ENCODE results near the gene SLC22A12. TPM values are rescaled to one million over a fixed set of nuclear protein-coding genes. Genes with fewer than 3 reads are reported as not detected.

Gene SLC22A12
- polyA plus RNA-seq (ENCODE audit: low read depth in 6 of 6) = not detected

- Mint-ChIP-seq H3K4me3 (peak within 1 kb of the TSS in 1 of 8 donors; percentile 20), H3K36me3 (peaks cover 0 to 18% of the 10 kb centered on the region in 2 donors), H3K27ac (no peak within 1 kb of the TSS)
Observed at GRCh38 chr11:64590763-64591221, at the start of gene SLC22A12. Gene SLC22A12, plus strand, starts transcription at chr11:64591220. Its CDS starts 337 bp downstream, at chr11:64591557.

GRCh38 chr11:64542172-64543125, 48.6 kb upstream of the SLC22A12 start:
- Mint-ChIP-seq H3K9me3 (peaks cover 0 to 9% (median 0%) of the 10 kb centered on the region in 7 donors), H3K27me3 (peaks cover 20 to 36% (median 28%) of the 10 kb centered on the region in 3 donors), H3K27ac (no peak overlapping the region), H3K4me3 (no peak overlapping the region), H3K4me1 (peaks cover 8 to 20% (median 19%) of the 10 kb centered on the region in 3 donors), H3K36me3 (no peaks in the 10 kb centered on the region)
- DNase-seq (no peak), ATAC-seq (ENCODE audit: low read depth in 2 of 2) (no peak)

More at GRCh38 chr11:64590763-64591221, at the start of gene SLC22A12:
- Mint-ChIP-seq H3K27me3 (peaks cover 0 to 18% (median 16%) of the 10 kb centered on the region in 3 donors), H3K9me3 (peaks cover 9 to 20% (median 16%) of the 10 kb centered on the region in 7 donors), H3K4me1 (no peaks in the 10 kb centered on the region)
- ATAC-seq (ENCODE audit: low read depth in 2 of 2) = no peak
- DNase-seq = no peak

DNA sequence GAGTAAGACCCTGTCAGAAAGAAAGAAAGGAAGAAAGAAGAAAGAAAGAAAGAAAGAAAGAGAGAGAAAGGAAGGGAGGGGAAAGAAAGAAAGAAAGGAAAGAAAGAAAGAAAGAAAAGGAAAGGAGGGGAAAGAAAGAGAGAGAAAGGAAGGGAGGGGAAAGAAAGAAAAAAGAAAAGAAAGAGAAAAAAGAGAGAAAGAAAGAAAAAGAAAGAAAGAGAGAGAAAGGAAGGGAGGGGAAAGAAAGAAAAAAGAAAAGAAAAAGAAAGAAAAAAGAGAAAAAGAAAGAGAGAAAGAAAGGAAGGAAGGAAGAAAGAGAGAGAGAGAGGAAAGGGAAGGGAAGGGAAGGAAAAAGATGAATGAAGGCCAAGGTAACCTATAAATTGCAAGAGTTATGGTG, 47.2 kb upstream of the SLC22A12 start:
- ATAC-seq (ENCODE audit: low read depth in 2 of 2) (no peak), DNase-seq (no peak)
- Mint-ChIP-seq H3K36me3 (no peaks in the 10 kb centered on the region), H3K4me1 (peaks cover 0 to 12% (median 9%) of the 10 kb centered on the region in 3 donors), H3K4me3 (peak overlapping the region in 1 of 8 donors; percentile 79), H3K27ac (no peak overlapping the region), H3K9me3 (peaks cover 0 to 9% (median 0%) of the 10 kb centered on the region in 7 donors), H3K27me3 (peaks cover 10 to 22% (median 15%) of the 10 kb centered on the region in 3 donors)

DNA sequence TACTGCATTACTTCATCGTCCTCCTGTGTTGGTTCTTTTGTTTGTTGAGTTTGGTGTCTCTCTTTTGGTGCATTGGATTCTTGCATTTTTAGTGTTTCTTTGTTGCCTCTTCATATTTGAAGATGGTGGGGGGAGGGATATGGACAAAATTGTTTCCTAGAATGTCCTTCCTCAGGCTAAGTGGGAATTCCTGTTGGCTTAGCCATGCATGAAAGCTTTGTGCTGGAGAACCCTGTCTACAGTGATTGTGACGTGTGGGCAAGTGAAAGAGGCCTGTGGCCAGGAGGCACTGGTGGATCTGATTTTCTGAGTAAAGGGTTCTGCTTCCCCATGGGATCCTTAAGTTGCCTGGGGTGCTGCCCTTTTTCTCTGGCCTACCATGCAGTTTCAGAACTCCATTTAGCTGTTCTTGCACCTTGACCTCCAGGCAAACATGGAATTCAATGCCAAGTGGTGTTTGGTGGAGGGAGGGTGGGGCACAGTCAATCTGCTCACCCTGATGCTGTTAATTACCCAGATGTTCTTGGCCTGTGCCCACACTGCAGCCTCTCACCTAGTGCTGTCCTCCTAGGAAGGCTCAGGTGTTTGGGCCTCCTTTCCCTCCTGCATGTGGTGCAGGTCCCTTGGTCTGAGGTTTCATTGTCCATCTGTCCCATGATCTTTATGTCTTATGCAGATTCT, 46.3 kb upstream of the SLC22A12 start:
- H3K36me3 Mint-ChIP-seq = no peaks in the 10 kb centered on the region
- DNase-seq = no peak

DNA sequence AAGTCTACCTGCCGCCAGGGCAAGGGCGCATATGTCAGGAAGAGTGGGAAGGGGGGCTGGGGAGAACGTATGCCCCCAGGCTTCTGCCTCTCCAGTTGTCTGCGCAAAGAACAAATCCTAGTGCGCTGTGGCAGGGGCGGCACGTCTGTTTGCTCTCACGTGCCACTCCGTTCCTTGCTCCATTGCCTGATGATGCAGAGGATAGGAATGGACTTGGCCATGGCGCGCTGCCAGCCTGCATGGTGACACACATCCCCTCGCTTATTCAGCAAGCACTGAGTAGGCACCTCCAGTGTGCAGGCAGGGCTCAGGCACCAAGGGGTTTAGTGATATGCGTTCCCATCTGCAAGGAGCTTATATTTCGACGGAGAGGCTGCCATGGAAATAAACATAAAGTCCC, 45.4 kb upstream of the SLC22A12 start:
- Mint-ChIP-seq H3K27me3 (peaks cover 4 to 20% (median 6%) of the 10 kb centered on the region in 3 donors), H3K36me3 (no peaks in the 10 kb centered on the region)
- no peak for DNase-seq

More for the DNA sequence above, 46.3 kb upstream of the SLC22A12 start:
- Mint-ChIP-seq H3K27me3 (peaks cover 7 to 21% (median 8%) of the 10 kb centered on the region in 3 donors), H3K9me3 (peaks cover 0 to 9% (median 0%) of the 10 kb centered on the region in 7 donors), H3K4me3 (no peak overlapping the region), H3K4me1 (peaks cover 0 to 6% (median 3%) of the 10 kb centered on the region in 3 donors), H3K27ac (no peak overlapping the region)
- ATAC-seq (ENCODE audit: low read depth in 2 of 2) = no peak

DNA sequence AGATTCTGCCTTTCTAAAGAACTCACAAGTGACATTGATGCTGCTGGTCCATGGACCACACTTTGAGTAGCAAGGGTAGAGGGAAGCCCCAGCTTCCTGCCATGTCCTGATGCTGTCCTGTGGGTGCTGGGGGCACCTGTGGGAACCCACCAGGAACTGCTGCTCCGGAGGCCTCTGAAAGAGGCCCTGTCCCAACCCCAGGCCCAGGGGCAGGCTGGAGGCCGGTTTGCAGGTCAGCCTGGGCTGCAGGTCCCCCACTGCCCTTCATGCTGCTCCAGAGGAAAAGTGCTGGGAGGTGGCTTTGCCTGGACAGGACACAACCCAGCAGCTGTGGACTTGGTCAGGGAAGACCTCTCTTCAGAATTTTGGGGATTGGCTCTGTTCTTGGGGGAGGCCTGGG, 44.8 kb upstream of the SLC22A12 start:
- Mint-ChIP-seq H3K4me3 (no peak overlapping the region), H3K27me3 (peaks cover 4 to 15% (median 6%) of the 10 kb centered on the region in 3 donors), H3K27ac (no peak overlapping the region), H3K9me3 (peaks cover 0 to 9% (median 0%) of the 10 kb centered on the region in 7 donors), H3K36me3 (no peaks in the 10 kb centered on the region), H3K4me1 (peaks cover 0 to 4% (median 0%) of the 10 kb centered on the region in 3 donors)
- ATAC-seq (ENCODE audit: low read depth in 2 of 2) (no peak), DNase-seq (no peak)

More for the DNA sequence above, 45.4 kb upstream of the SLC22A12 start:
- Mint-ChIP-seq H3K9me3 (peaks cover 0 to 9% (median 0%) of the 10 kb centered on the region in 7 donors), H3K4me1 (peaks cover 0 to 4% (median 0%) of the 10 kb centered on the region in 3 donors), H3K27ac (no peak overlapping the region), H3K4me3 (no peak overlapping the region)
- no peak for ATAC-seq (ENCODE audit: low read depth in 2 of 2)

DNA sequence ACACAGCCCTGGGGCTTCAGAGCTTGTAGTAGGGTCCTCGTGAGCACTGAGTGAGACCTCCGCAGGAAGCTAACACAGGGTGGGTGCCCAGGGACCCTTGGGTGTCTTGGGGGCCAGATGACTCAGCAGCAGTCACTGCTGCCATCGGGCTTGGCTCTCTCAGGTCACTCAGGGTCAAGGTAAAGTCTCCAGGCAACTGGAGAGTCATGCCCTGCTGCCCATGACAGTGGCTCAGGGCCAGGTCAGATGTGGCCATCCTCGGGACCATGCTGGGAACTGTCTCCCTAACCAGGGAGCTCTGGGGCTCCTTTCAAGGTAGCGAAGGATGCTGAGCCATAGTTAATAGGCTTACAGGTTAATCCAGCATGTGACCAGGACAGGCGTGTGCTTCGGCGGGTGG, 44.4 kb upstream of the SLC22A12 start:
- peaks cover 0 to 9% (median 0%) of the 10 kb centered on the region in 7 donors for H3K9me3 Mint-ChIP-seq

DNA sequence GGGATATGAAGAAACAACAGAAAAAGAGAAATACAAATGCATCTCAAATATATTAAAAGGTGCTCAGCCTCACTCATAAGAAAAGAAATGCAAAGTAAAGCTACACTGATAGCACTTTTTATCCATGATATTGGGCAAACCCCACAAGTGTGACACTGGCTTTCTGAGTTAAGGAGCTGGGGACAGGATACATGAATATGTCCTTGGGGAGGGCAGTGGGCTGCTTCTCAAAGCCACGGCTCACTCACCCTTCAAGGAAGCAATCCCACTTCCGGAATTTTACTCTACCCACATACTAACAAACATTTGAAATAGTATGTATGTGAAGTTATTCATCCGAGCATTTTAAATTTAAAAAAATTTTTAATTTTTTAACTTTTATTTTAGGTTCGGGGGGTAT, 41.1 kb upstream of the SLC22A12 start:
- no peak overlapping the region for H3K4me3 Mint-ChIP-seq

More for the DNA sequence above, 44.4 kb upstream of the SLC22A12 start:
- Mint-ChIP-seq H3K27ac (no peak overlapping the region), H3K4me3 (no peak overlapping the region), H3K4me1 (peaks cover 0 to 4% (median 0%) of the 10 kb centered on the region in 3 donors), H3K36me3 (no peaks in the 10 kb centered on the region), H3K27me3 (peaks cover 0 to 11% (median 6%) of the 10 kb centered on the region in 3 donors)
- no peak for ATAC-seq (ENCODE audit: low read depth in 2 of 2)
- DNase-seq = no peak

DNA sequence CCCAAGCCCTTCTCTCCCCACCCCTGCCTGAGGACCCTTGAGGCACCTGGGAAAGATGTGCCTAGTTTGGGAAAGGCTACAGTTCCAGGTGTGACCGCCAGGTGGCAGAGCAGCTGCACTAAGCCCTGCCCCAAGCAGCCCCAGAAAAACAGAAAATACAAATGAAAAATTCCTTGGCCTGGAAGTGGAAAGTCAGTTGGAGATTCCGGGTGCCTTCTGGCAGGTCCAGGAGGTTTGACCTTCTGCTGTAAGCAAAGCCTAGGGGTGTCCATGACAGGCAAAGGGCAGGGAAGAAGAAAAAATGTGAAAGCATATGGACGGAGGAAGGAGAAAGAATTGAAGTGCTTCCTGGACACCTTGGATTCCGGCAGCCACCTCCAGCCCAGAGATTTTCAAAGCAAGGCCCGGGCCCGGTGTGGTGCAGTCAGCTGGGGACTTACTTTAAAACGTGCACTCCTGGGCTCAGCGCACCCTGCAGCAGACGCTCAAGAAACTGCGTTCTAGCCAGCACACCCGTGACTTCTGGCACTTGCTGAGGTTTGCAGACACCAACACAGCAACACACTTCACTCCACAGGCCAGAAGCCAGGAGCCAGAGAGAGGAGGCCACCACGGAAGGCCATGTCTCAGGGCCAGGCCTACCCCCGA, 37.3 kb upstream of the SLC22A12 start:
- Mint-ChIP-seq H3K4me3 (no peak overlapping the region), H3K27me3 (peaks cover 0 to 1% (median 0%) of the 10 kb centered on the region in 3 donors)
- ATAC-seq (ENCODE audit: low read depth in 2 of 2) = no peak

More for the DNA sequence above, 41.1 kb upstream of the SLC22A12 start:
- no peaks in the 10 kb centered on the region for H3K36me3 Mint-ChIP-seq
- peak overlapping the region in 1 of 6 donors; percentile 60 for H3K27ac Mint-ChIP-seq
- DNase-seq (no peak), ATAC-seq (ENCODE audit: low read depth in 2 of 2) (no peak)
- peaks cover 0 to 4% (median 0%) of the 10 kb centered on the region in 7 donors for H3K9me3 Mint-ChIP-seq
- H3K4me1 Mint-ChIP-seq = peaks cover 13 to 20% (median 17%) of the 10 kb centered on the region in 3 donors
- H3K27me3 Mint-ChIP-seq = no peaks in the 10 kb centered on the region

DNA sequence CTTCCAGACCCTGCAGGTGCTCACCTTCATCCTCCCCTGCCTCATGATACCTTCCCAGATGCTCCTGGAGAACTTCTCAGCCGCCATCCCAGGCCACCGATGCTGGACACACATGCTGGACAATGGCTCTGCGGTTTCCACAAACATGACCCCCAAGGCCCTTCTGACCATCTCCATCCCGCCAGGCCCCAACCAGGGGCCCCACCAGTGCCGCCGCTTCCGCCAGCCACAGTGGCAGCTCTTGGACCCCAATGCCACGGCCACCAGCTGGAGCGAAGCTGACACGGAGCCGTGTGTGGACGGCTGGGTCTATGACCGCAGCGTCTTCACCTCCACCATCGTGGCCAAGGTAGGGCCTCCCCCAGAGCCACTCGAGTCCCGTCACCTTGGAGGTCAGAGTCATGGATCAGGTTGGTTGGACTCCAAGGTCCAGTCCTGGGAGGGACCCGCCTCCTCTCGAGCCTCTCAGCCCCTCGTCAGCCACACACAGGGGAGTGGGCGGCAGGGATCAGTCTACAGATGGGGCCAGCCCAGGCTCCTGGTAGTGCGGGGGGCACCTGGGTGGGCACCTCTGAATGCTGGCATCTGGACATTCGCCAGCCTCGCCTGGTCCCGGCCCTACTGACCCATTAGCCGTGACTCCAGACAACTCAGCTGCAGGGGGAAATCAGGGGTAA, 34.8 kb upstream of the SLC22A12 start:
- DNase-seq (no peak), ATAC-seq (ENCODE audit: low read depth in 2 of 2) (no peak)
- peaks cover 0 to 21% (median 9%) of the 10 kb centered on the region in 3 donors for H3K27me3 Mint-ChIP-seq
- H3K9me3 Mint-ChIP-seq = peaks cover 0 to 4% (median 0%) of the 10 kb centered on the region in 7 donors
- H3K27ac Mint-ChIP-seq = peak overlapping the region in 2 of 6 donors; percentile 9 to 89
- no peaks in the 10 kb centered on the region for H3K36me3 Mint-ChIP-seq
- peaks cover 18 to 28% (median 25%) of the 10 kb centered on the region in 3 donors for H3K4me1 Mint-ChIP-seq
- no peak overlapping the region for H3K4me3 Mint-ChIP-seq

More for the DNA sequence above, 37.3 kb upstream of the SLC22A12 start:
- no peaks in the 10 kb centered on the region for H3K36me3 Mint-ChIP-seq
- H3K4me1 Mint-ChIP-seq = peaks cover 20 to 28% (median 25%) of the 10 kb centered on the region in 3 donors
- H3K27ac Mint-ChIP-seq = peak overlapping the region in 3 of 6 donors; percentile 22 to 82 (median 33)
- peak; percentile 37 for DNase-seq
- peaks cover 0 to 4% (median 0%) of the 10 kb centered on the region in 7 donors for H3K9me3 Mint-ChIP-seq

DNA sequence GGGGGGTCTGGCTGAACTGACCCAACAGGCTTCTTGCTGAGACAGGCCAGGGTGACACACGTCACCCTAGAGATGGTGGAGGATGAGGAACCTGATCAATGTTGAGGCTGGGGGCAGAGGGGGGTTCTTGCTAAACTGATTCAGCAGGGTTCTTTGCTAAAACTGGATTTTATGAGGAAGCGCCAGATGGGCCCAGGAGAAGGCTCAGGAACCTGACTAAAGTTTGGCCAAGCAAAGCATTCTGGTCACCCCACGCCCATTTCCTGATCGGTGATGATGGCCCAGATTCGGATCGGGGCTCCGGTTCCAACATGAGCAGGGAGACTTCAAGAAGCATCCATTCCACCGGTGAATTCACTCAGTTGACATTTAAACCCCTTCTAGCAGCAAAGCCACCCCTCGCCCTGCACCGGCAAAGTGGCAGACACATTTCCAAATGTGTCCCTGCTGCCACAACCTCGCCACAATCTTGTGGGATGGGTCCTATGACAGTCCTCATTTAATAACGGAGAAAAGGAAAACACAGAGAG, 34.2 kb upstream of the SLC22A12 start:
- ATAC-seq (ENCODE audit: low read depth in 2 of 2) (no peak), DNase-seq (no peak)
- no peaks in the 10 kb centered on the region for H3K36me3 Mint-ChIP-seq
- H3K4me1 Mint-ChIP-seq = peaks cover 18 to 28% (median 25%) of the 10 kb centered on the region in 3 donors
- peaks cover 0 to 21% (median 9%) of the 10 kb centered on the region in 3 donors for H3K27me3 Mint-ChIP-seq
- no peak overlapping the region for H3K27ac Mint-ChIP-seq
- H3K9me3 Mint-ChIP-seq = peaks cover 0 to 4% (median 0%) of the 10 kb centered on the region in 7 donors
- no peak overlapping the region for H3K4me3 Mint-ChIP-seq

All from naive B cell (primary cell).